Hippocampal formation (tissue), 2 donors: ENCODE data around the gene SPNS3.

Source experiments
- DNase-seq, 2 donors: peaks; one replicate each; lab custom pipeline; 2025; lab: John Stamatoyannopoulos, UW

SPNS3 gene

GRCh38 chr17:4426499-4427208, 7.1 kb upstream of the SPNS3 start:
- DNase-seq = no peak

GRCh38 chr17:4427505-4427904, 6.2 kb upstream of the SPNS3 start:
- DNase-seq = no peak

GRCh38 chr17:4436381-4436780, 2.6 kb downstream of the SPNS3 start:
- no peak for DNase-seq

- DNase-seq = peak in 1 of 2 donors; percentile 5
These were observed 3.1 kb downstream of the SPNS3 start for GRCh38 chr17:4436846-4437245.

GRCh38 chr17:4438162-4438944, 4.6 kb downstream of the SPNS3 start:
- no peak for DNase-seq

- no peak for DNase-seq
These were observed 6.3 kb downstream of the SPNS3 start for GRCh38 chr17:4440021-4440420.

GRCh38 chr17:4440690-4441686, 7.2 kb downstream of the SPNS3 start:
- no peak for DNase-seq

- no peak for DNase-seq
These were observed 8.8 kb downstream of the SPNS3 start for GRCh38 chr17:4442582-4442981.

GRCh38 chr17:4443476-4443875, 9.7 kb downstream of the SPNS3 start:
- DNase-seq = no peak

GRCh38 chr17:4444782-4445473, 11.2 kb downstream of the SPNS3 start:
- no peak for DNase-seq

- no peak for DNase-seq
These were observed 12.0 kb downstream of the SPNS3 start for GRCh38 chr17:4445731-4446130.

- no peak for DNase-seq
These were observed 12.8 kb downstream of the SPNS3 start for GRCh38 chr17:4446326-4447071.

- DNase-seq = no peak
These were observed 14.6 kb downstream of the SPNS3 start for GRCh38 chr17:4448197-4448980.

GRCh38 chr17:4449736-4450135, 16.0 kb downstream of the SPNS3 start:
- DNase-seq = no peak

- DNase-seq = no peak
These were observed 17.1 kb downstream of the SPNS3 start for GRCh38 chr17:4450710-4451316.

GRCh38 chr17:4453812-4454591, 20.3 kb downstream of the SPNS3 start:
- no peak for DNase-seq

- DNase-seq = no peak
These were observed 26.9 kb downstream of the SPNS3 start for GRCh38 chr17:4460661-4461060.

- no peak for DNase-seq
These were observed 30.2 kb downstream of the SPNS3 start for GRCh38 chr17:4463818-4464476.
